SIG-M5 treated with dmso at 0.1 percent for 504 hours (cell line): ENCODE data around the gene SPOP.
"Not testable (repeated sequence)": the region's sequence is repeated elsewhere in the genome, so short reads cannot be mapped to it uniquely, and the experiment has no call there.

Source experiments
- DNase-seq: peaks from one replicate; lab custom pipeline; 2025; ENCODE audit not compliant: unreplicated experiment; lab: John Stamatoyannopoulos, UW

Gene SPOP

DNA sequence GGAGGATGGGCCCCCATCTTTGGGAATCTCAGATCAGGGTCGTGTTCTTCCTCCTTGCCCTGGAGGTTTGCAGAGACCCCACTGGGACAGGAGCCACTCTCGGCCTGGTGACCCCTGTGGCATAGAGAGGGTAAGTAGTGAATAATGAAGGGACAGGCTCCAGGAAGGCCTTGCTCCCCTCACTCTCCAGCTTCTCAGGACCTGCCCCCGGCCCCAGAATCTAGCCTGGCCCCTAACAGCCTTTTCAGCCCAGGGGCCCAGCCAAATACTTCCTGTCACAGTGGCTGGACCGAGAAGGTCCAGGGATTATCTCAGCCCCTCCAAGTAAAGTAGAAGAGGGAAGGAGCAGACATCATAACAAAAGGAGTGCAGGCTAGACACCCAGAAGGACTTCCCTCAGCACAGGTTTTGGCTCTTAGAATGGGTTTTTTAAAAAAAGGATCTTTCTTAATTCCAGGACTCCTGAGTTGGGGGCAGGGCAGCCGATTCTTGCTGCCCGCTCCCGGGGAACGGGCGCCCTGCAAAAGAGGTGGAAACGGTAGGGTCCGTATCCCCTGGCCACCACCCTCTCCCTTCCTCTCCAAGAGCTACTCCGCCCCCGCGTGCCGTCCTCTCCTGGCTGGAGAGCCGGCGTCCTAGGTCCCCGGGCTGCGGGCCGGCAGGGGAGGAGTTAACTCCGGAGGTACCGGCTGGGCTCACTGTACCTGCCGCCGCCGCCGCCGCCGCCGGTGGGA, 102.8 kb downstream of the SPOP start:
- no peak for DNase-seq

DNA sequence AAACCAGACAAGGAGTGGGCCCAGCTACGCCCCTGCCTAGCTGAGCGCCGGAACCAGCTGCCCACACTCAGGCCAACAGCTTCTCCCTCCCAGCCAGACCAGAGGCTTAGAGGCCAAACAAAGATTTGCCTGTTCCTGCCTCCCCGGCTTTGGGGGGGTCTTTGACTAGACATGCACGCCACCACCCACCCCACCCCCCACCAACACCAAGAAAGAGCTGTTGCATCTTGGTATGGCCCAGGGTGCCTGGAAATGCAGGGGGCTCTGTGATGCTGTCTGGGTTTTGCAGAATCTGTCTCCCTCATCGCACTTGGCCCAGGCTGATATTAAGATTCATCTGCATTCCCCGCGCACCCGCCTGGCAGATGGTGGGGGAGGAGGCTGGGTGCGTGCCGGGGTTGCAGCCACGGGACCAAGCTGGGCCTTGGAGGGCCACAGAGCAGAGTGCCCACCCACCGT, 103.5 kb downstream of the SPOP start:
- no peak for DNase-seq

DNA sequence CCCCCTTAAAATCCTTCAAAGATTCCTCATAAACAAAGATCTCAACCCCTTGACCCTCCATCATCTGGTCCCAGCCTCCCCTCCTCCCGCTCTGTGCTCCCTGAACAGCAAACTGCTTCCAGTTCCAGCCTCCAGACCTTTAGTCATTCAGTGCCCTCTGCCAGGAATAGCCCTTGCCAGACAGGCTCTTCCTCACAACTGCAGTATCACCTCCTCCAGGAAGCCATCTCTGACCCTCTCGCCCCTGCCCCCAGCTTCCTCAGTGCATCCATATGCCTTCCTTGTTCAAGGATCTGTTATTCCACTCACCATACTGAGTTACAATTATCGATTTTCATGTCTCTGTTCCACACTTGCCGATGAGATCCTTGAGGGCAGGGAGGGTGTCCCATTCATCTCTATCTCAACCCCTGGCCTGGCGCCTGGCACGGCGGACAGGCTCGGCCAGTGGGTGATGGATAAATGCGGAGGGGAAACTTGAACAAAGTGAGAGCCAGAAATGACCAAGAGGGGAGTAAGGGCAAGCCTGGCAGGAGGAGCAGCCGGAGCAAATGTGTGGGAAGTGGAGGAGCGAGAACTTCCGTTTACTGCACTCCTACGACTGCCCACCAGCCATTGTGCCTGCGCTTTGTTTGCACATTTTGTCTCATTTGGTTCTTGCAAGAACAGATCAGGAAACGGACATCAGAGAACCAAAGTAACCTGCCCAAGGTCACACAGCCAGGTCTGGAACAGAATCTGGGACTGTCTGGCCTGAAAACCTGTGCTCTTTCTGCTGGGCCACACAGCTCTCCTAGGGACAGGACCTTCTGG, 104.2 kb downstream of the SPOP start:
- DNase-seq, result no peak

DNA sequence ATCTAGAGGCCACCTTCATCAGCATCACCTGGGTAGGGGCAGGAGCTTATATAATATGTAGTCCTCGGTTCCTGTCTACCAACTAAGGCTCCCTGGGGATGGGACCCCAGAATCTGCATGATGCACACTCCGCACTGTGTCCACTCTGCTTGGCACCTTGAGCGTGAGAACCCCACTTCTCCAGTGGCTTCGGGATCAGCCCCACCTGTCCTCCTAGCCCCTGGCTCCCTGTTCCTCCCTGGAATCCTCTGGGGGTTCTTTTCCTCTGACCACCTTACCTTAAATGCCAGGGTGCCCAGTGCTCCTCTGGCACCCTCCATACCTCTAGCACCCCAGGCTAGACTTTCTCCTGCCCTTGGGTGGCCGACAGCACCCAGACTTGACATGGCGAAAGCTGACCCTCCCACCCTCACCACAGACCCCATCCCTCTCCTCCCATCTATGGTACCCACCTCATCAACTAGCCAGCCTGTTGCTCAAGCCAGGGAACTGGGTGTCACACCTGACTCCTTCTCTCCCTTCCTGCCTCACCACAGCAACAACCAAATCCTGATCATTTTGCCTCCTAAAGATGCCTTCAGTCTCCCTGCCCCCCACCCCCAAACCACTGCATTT, 105.0 kb downstream of the SPOP start:
- no peak for DNase-seq

DNA sequence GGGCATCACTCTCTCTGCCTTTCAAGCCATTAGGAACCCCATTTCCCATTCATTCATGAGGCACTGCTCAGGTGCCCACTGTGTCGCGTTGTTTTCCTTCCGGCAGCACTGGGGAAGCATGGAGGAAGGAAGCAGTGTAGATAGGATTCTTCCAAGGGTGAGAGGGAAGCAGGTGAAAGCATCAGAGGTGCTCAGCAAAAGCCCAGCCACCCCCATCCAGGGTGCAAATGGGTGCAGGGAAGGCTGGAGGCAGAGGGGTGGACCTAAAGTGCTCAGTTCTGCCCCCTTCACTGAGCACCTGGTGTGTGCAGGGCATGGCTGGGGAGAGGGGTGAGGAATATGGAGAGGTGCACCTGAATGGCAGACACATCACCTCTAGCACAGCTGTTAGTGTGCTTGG, 105.7 kb downstream of the SPOP start:
- no peak for DNase-seq

DNA sequence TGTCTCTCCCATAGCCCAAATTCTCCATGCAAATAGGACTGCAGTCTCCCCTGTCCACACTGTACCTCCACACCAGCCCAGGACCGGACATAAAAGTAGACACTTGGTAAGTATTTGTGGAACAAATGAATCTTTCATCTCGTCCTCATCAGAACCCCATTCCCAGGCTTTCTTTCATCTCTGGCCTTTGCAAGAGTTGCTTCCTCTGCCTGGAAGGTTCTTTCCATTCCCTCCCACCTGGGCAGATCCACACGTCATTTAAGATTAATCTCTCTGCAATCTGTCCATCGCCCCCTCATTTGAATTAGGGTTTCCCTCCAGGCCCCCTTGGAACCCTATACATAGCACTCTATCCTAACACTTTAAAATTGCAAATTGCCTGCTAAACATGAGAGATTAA, 106.1 kb downstream of the SPOP start:
- no peak for DNase-seq

- no peak for DNase-seq
These were observed 106.6 kb downstream of the SPOP start for GRCh38 chr17:49571283-49571682.

DNA sequence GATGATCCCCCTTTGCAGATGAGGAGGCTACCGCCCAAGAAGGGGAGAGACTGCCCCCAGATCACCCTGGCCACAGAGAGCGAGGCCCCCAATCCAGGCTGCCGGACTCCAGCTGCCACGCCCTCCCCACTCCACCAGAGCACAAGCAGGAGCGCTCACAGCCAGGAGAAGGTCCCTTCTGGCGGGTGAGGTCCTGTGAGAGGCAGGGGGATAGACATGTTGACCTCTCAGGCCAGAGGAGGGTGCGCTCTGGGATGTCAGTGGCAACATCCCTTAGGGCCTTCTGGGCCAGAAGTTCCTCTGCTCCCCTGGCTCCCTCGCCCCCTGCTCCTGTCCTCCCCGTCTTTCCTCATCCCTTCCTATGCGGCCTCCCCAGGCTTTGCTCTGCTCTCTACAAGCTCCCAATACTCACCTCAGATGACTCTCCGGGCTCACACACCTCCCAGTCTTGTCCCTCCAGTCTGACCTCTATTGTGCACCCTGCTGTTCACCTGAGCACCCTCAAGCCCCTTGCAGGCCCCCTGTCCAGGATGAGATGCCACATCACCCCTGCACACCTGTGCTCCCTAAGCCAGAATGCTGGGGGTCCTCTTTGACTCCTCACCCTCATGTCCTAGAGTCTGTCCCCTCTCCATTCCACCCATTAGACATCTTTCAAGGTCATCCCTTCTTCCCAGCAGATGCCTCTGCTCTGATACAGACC, 107.2 kb downstream of the SPOP start:
- no peak for DNase-seq

GRCh38 chr17:49568695-49569047, 109.2 kb downstream of the SPOP start:
- not testable (repeated sequence) for DNase-seq

- DNase-seq, result peak; percentile 87
These were observed 109.8 kb downstream of the SPOP start for GRCh38 chr17:49567871-49568694.

GRCh38 chr17:49567104-49567521, 110.8 kb downstream of the SPOP start:
- DNase-seq, result no peak

DNA sequence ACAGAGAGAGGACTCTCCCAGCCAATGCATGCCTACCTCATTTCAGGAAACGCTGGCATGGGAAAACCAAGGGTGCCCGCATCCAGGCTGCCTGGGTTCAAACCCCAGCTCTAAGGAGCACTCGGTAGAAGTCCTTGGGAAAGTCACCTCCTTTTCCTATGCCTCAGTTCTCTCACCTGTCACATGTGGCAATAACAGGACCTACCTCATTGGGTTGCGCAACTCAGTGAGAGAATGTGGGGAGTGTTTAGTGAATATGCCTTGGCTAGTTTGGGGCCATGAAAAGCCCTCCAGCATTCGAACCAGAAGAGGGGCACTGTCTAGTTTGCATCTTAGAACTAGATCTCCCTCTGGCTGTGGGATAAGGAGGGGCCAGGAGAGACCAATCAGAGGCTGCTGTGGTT, 111.2 kb downstream of the SPOP start:
- DNase-seq, result no peak

DNA sequence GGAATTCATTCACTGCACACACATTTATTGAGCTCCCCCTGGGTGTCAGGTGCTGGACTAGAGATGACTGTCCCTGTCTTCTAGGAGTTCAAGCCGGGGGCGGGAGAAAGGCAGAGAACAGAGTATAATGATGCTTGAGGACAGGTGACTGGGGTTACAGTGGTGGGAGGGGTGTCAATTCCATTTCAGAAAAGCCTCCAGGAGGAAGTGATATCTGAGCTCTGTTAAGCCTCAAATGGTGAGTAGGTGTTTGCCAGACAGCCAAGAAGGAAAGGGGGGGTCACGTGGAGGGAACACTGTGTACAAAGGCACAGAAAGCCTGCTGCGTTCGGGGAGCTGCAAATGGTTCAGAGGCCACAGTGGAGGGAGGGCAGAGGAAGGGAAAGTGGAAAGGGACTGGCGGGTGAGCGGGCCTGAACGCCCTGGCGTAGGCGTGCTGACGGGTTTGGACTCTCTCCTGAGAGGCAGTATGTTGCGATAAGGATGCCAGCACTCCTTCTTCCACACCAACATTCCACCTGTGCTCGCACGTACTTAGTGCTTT, 111.9 kb downstream of the SPOP start:
- DNase-seq, result peak; percentile 28

DNA sequence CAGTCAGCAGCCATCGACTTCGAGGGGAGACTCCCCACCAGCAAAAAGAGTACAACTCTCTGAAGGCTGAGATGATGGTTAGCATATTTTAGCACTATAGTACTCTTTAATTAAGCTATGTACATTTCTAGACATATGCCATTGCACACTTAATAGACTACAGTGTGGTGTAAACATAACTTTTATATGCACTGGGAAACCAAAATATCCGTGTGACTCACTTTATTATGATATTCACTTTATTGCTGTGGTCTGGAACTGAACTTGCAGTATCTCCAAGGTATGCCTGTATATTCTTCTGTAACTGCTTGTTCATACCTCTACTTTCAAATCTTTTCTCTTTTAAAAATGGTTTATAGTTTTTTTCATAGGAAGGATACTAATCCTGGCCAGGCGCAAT, 113.3 kb downstream of the SPOP start:
- no peak for DNase-seq

DNA sequence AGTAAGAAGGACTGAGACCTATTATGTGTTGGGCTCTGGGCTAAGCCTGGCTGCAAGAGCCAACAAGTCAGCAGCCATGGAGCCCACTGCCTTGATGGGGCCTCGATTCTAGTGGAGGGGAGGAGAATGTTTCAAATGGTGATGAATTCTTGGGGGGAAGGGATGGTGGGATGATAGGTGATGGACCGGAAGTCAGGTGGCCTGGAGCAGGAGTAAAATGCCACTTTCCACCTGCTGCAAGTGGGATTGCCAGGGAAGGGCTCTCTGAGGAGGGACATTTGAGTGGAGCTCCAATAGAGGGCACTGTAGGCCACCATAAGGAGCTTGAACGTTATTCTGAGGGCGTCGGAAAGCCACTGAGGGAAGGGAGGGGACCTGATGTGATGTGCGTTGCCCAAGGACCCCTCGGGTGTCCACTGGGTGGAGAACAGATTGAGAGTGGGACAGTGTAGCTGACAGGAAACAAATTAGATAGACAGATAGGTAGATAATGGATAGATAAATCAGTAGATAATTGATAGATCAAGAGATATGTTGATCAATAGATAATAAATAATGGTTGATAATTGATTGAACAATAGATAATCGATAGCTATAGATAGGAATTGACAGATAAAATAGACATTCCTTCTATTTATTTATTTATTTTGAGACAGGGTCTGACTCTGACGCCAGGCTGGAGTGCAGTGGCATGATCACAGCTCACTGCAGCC, 120.4 kb downstream of the SPOP start:
- DNase-seq, result peak; percentile 67

DNA sequence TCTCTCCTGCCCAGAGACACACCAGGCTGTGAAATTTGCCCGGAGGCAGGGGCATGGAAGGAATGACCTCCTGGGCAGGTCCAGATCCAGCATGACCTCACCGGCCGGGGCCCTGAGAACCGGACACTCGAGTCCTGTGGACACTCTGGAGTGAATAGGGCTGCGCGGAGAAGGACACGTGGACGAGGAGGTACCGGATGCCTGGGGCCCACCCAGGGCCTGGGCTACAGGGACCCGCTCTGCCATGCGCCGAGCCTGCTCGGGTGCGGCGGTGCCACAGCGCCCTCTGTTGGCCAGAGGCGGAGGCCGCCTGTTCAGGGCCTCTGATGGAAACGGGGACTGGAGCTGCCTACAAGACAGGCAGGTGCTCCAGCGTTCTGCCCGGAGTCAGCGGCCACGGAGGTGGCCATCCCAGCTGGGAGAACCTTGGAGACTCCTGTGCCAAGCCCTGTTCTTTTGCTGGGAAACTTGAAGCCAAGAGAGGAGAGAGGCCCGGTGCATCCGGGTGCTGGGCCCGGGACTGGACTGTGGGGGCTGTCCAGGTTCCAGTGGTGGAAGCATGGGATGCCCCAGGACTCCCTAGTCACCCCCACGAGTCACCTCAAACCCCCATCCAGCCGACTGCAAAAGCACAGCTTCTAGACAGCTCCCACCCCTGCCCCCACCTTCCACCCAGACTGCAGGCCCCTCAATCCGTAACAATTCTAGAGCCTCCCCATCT, 121.5 kb downstream of the SPOP start:
- peak; percentile 70 for DNase-seq

DNA sequence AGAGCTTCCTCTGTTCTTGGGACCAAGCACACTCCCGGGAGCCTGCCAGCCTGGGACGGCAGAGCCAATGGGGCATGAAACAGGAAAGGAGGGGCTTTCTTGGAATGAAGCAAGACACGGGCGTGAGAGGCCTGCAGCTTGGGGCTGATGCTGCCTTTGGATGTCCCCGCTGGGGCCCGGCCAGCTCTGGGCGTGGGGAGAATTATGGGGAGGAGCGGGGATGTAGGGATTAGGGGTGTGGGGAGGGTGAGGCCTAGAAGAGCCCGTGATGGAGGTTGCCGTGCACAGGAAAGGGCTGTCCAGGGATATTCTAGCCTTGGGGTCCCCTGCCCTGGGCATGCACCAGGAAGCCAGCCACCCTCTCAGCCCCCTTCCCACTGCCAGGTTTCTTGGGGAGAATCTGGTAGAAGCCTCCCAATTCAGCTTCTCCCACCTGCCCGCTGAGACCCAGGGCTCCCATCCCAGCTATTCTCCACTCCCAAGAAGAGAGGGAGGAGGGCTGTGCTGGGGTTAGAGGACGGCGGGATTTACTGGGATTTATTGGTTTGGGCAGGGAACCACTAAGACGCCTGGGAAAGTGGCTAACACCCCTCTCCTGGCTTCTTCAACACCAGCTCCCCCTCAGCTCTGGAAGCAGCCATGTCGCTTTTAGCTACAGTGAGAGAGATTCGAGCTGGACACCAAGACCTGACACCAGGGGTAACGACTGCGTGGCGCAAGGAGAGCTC, 122.2 kb downstream of the SPOP start:
- no peak for DNase-seq
